Cardiac fibroblast (primary cell): ENCODE measurements around the gene SEMA4C.

Experiments used
- DNase-seq, 2 donors: peaks; one replicate each; pipeline versions ENCODE4 v3.0.0 to v3.0.0-alpha.2; 2010; ENCODE audit warnings: low read depth in 2 of 2
- H3K4me3 ChIP-seq, 2 donors: replicated peaks in 1 of 2; 1 replicate in 1 of 2; 2 replicates in 1 of 2; pipeline ENCODE4 v1.5.1; 2011; ENCODE audit warnings: low read depth in 2 of 2, low read length in 2 of 2, mild to moderate bottlenecking in 2 of 2, moderate library complexity in 1 of 2
- CTCF ChIP-seq: IDR thresholded peaks from one replicate; pipeline ENCODE4 v1.5.1; 2011; ENCODE audit warnings: low read depth, mild to moderate bottlenecking, low read length, inconsistent platforms

Gene SEMA4C

GRCh38 chr2:96903815-96904214, 33.9 kb upstream of the SEMA4C start:
- no peak for TF ChIP-seq CTCF
- no peak overlapping the region for H3K4me3 ChIP-seq
- no peak for DNase-seq

GRCh38 chr2:96903318-96903717, 33.4 kb upstream of the SEMA4C start:
- H3K4me3 ChIP-seq: no peak overlapping the region
- TF ChIP-seq CTCF: no peak

GRCh38 chr2:96900237-96900636, 30.4 kb upstream of the SEMA4C start:
- DNase-seq: no peak
- H3K4me3 ChIP-seq: no peak overlapping the region
- no peak for TF ChIP-seq CTCF

More at GRCh38 chr2:96903318-96903717, 33.4 kb upstream of the SEMA4C start:
- no peak for DNase-seq

GRCh38 chr2:96899413-96899741, 29.5 kb upstream of the SEMA4C start:
- no peak overlapping the region for H3K4me3 ChIP-seq
- TF ChIP-seq CTCF: no peak
- DNase-seq: no peak

GRCh38 chr2:96898641-96899412, 28.9 kb upstream of the SEMA4C start:
- DNase-seq: peak in 1 of 2 donors; percentile 46
- H3K4me3 ChIP-seq: no peak overlapping the region
- no peak for TF ChIP-seq CTCF

- TF ChIP-seq CTCF: no peak
- DNase-seq: no peak
- H3K4me3 ChIP-seq: no peak overlapping the region
Measured at GRCh38 chr2:96898135-96898505, 28.2 kb upstream of the SEMA4C start.
